ENCODE measurements around the gene MAGI2.

DNA sequence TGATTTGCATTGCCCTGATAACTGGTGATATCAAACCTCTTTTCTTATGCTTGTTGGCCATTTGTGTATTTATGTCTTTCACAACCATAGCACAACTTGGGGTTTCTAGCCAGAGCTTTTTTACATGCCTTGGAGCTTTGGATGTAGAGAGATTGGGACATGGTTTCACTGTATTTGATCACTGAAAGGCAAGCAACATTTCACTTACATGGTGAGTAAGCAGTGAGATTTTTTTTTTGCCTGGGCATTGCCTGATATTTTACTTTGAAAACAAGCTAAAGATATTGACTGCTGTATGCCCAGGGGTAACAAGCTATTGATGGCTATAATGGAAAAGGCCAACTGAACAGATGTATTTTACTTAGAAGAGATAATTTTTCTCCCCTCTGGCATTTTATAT lies 1395.9 kb downstream of the MAGI2 start:
- TF ChIP-seq, protein P1, sequence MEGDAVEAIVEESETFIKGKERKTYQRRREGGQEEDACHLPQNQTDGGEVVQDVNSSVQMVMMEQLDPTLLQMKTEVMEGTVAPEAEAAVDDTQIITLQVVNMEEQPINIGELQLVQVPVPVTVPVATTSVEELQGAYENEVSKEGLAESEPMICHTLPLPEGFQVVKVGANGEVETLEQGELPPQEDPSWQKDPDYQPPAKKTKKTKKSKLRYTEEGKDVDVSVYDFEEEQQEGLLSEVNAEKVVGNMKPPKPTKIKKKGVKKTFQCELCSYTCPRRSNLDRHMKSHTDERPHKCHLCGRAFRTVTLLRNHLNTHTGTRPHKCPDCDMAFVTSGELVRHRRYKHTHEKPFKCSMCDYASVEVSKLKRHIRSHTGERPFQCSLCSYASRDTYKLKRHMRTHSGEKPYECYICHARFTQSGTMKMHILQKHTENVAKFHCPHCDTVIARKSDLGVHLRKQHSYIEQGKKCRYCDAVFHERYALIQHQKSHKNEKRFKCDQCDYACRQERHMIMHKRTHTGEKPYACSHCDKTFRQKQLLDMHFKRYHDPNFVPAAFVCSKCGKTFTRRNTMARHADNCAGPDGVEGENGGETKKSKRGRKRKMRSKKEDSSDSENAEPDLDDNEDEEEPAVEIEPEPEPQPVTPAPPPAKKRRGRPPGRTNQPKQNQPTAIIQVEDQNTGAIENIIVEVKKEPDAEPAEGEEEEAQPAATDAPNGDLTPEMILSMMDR (IDR thresholded peaks at IDR 0.05), result no peak
- no peak for TF ChIP-seq POLR2A (IDR thresholded peaks at IDR 0.05)
- no peak for TF ChIP-seq POLR2AphosphoS5 (IDR thresholded peaks at IDR 0.05)

All from breast epithelium (tissue), 3 donors.